CD14-positive monocyte (primary cell): ENCODE measurements around the gene HSD17B13. TPM values are rescaled to one million over a fixed set of nuclear protein-coding genes. Genes with fewer than 3 reads are reported as not detected.

Source experiments
- DNase-seq, 3 donors: peaks; one replicate each; pipeline ENCODE4 v3.0.0-alpha.2; 2011 to 2022
- H2AFZ ChIP-seq: 2 replicates; pipeline ENCODE4 v1.6.0; 2012; ENCODE audit warnings: mild to moderate bottlenecking, low read depth, low read length, inconsistent platforms; ENCODE audit not compliant: insufficient read depth, poor library complexity, severe bottlenecking
- H3K27ac ChIP-seq, 2 donors: 1 replicate in 1 of 2; 2 replicates in 1 of 2; pipeline ENCODE4 v1.5.1; 2012 to 2013; ENCODE audit warnings: low read length in 2 of 2, control low read depth in 1 of 2, inconsistent platforms in 1 of 2, low read depth in 1 of 2, mild to moderate bottlenecking in 1 of 2
- H3K27me3 ChIP-seq, 2 donors: one replicate each; pipeline versions ENCODE4 v1.6.0 to v1.6.1; 2011 to 2013; ENCODE audit warnings: low read length in 2 of 2; ENCODE audit not compliant: control insufficient read depth in 2 of 2, insufficient read depth in 2 of 2
- H3K36me3 ChIP-seq, 2 donors: replicated peaks in 1 of 2; 1 replicate in 1 of 2; 2 replicates in 1 of 2; pipeline versions ENCODE4 v1.5.1 to v1.6.1; 2012 to 2013; ENCODE audit warnings: low read length in 2 of 2, control low read depth in 1 of 2, inconsistent platforms in 1 of 2, mild to moderate bottlenecking in 1 of 2; ENCODE audit not compliant: insufficient read depth in 2 of 2, control insufficient read depth in 1 of 2
- H3K4me1 ChIP-seq, 2 donors: 1 replicate in 1 of 2; 2 replicates in 1 of 2; pipeline versions ENCODE4 v1.5.1 to v1.6.1; 2012 to 2013; ENCODE audit warnings: low read length in 2 of 2, control low read depth in 1 of 2, inconsistent platforms in 1 of 2, mild to moderate bottlenecking in 1 of 2, moderate library complexity in 1 of 2; ENCODE audit not compliant: insufficient read depth in 2 of 2, control insufficient read depth in 1 of 2
- H3K4me2 ChIP-seq: replicated peaks from 2 replicates; pipeline ENCODE3; 2012; ENCODE audit warnings: low read length, moderate library complexity, mild to moderate bottlenecking; ENCODE audit not compliant: poor library complexity, severe bottlenecking; ENCODE audit errors: extremely low read depth
- H3K4me3 ChIP-seq, 3 experiments: fragments of 200-600 bp in 1 of 3; sonication (generic) in 1 of 3; replicated peaks in 1 of 3; 1 replicate in 2 of 3; 2 replicates in 1 of 3; pipeline ENCODE4 v1.5.1; 2011 to 2013; ENCODE audit warnings: low read length in 3 of 3, mild to moderate bottlenecking in 3 of 3, control low read depth in 2 of 3, low read depth in 2 of 3, inconsistent platforms in 1 of 3, moderate library complexity in 1 of 3
- H3K79me2 ChIP-seq: 2 replicates; pipeline ENCODE4 v1.6.0; 2012; ENCODE audit warnings: mild to moderate bottlenecking, control low read depth, inconsistent platforms, low read length, moderate library complexity; ENCODE audit not compliant: insufficient read depth
- H3K9ac ChIP-seq: 2 replicates; pipeline ENCODE4 v1.6.0; 2017; ENCODE audit warnings: low read length, mild to moderate bottlenecking; ENCODE audit not compliant: insufficient read depth, poor library complexity, severe bottlenecking
- H3K9me3 ChIP-seq, 2 donors: replicated peaks in 1 of 2; 1 replicate in 1 of 2; 2 replicates in 1 of 2; pipeline versions ENCODE4 v1.5.1 to v1.6.1; 2012 to 2013; ENCODE audit warnings: low read length in 2 of 2, control low read depth in 1 of 2; ENCODE audit not compliant: control insufficient read depth in 1 of 2, insufficient read depth in 1 of 2
- H4K20me1 ChIP-seq: 2 replicates; pipeline ENCODE4 v1.6.0; 2012; ENCODE audit warnings: mild to moderate bottlenecking, low read length, control low read depth, moderate library complexity; ENCODE audit not compliant: insufficient read depth
- H3K27ac Mint-ChIP-seq, 7 donors: one replicate each; pipeline ENCODE4 v1.8.0; 2020; ENCODE audit warnings: mild to moderate bottlenecking in 7 of 7, mixed read lengths in 7 of 7, moderate library complexity in 6 of 7, inconsistent platforms in 2 of 7
- H3K27me3 Mint-ChIP-seq, 3 donors: one replicate each; pipeline ENCODE4 v1.8.0; 2021 to 2022; ENCODE audit warnings: low read depth in 3 of 3, mild to moderate bottlenecking in 3 of 3, mixed read lengths in 3 of 3, moderate library complexity in 3 of 3, inconsistent platforms in 1 of 3
- H3K36me3 Mint-ChIP-seq, 2 donors: one replicate each; pipeline ENCODE4 v1.8.0; 2020; ENCODE audit warnings: mixed read lengths in 2 of 2, inconsistent platforms in 1 of 2, mild to moderate bottlenecking in 1 of 2
- H3K4me1 Mint-ChIP-seq: one replicate; pipeline ENCODE4 v1.8.0; 2020; ENCODE audit warnings: mild to moderate bottlenecking, mixed read lengths
- H3K4me3 Mint-ChIP-seq, 2 donors: one replicate each; pipeline ENCODE4 v1.8.0; 2020; ENCODE audit warnings: mild to moderate bottlenecking in 2 of 2, mixed read lengths in 2 of 2, moderate library complexity in 1 of 2
- H3K9me3 Mint-ChIP-seq, 7 donors: one replicate each; pipeline ENCODE4 v1.8.0; 2020 to 2022; ENCODE audit warnings: mixed read lengths in 7 of 7, mild to moderate bottlenecking in 6 of 7, moderate library complexity in 6 of 7, inconsistent platforms in 2 of 7
- WGBS: methylation state at CpG from one replicate; pipeline ENCODE4 v1.1.5; 2013; ENCODE audit warnings: missing lambda C conversion rate; ENCODE audit not compliant: insufficient coverage; 5-methylcytosine and 5-hydroxymethylcytosine counted together
- intact Hi-C, 2 donors: fragments of 100-400 bp; cut with micrococcal nuclease; formaldehyde crosslinking; loops; one replicate each; pipeline versions ENCODE4 v1.15.0 to v1.15.1; 2023
- polyA plus RNA-seq, 3 donors: library from polyadenylated mRNA; depleted of rRNA in 1 of 3; unstranded in 2 of 3; stranded (reverse) in 1 of 3; fragments of 300-500 nt in 2 of 3; fragments of >200 nt in 1 of 3; fragmentation: Illumina TruSeq in 2 of 3; gene quantifications; 1 replicate in 2 of 3; 2 replicates in 1 of 3; pipeline ENCODE4 v1.2.3, GENCODE V29; 2012 to 2021
- TF ChIP-seq, protein P1 (sequence below): fragments of 200-600 bp; IDR thresholded peaks from one replicate; pipeline ENCODE4 v1.8.0; 2022; ENCODE audit warnings: antibody characterized with exemption, mild to moderate bottlenecking

HSD17B13 gene
- polyA plus RNA-seq, 3 donors: 0.08 to 0.73 TPM; not detected in 1

DNA sequence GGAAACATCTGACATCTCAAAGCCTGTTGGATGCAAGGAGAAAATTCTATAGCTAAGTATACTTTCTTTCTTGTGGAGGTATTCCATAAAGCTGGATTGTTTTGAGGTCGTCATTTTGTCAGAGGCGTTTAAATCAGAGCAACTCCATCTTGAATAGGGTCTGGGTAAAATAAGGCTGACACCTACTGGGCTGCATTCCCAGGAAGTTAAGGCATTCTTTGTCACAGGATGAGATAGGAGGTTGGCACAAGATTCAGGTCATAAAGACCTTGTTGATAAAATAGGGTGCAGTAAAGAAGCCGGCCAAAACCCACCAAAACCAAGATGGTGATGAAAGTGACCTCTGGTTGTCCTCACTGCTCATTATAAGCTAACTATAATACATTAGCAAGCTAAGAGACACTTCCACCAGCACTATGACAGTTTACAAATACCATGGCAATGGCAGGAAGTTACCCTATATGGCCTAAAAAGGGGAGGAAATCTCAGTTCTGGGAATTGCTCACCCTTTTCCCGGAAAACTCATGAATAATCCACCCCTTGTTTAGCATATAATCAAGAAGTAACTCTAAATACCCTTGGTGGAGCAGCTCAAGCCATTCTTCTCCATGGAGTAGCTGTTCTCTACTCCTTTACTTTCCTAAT is 11.9 kb downstream of the HSD17B13 start:
- H3K9ac ChIP-seq: no peak overlapping the region
- no peaks in the 10 kb centered on the region for H3K79me2 ChIP-seq
- DNase-seq: no peak
- no peak overlapping the region for H3K27ac Mint-ChIP-seq
- H3K4me1 ChIP-seq: no peaks in the 10 kb centered on the region
- no peak overlapping the region for H3K4me3 ChIP-seq
- TF ChIP-seq, protein P1, sequence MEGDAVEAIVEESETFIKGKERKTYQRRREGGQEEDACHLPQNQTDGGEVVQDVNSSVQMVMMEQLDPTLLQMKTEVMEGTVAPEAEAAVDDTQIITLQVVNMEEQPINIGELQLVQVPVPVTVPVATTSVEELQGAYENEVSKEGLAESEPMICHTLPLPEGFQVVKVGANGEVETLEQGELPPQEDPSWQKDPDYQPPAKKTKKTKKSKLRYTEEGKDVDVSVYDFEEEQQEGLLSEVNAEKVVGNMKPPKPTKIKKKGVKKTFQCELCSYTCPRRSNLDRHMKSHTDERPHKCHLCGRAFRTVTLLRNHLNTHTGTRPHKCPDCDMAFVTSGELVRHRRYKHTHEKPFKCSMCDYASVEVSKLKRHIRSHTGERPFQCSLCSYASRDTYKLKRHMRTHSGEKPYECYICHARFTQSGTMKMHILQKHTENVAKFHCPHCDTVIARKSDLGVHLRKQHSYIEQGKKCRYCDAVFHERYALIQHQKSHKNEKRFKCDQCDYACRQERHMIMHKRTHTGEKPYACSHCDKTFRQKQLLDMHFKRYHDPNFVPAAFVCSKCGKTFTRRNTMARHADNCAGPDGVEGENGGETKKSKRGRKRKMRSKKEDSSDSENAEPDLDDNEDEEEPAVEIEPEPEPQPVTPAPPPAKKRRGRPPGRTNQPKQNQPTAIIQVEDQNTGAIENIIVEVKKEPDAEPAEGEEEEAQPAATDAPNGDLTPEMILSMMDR: no peak
- no peak overlapping the region for H2AFZ ChIP-seq
- intact Hi-C loops: no loop called here
- no peaks in the 10 kb centered on the region for H3K36me3 ChIP-seq
- no peaks in the 10 kb centered on the region for H3K4me1 Mint-ChIP-seq
- H3K27me3 Mint-ChIP-seq: peaks cover 0 to 2% (median 0%) of the 10 kb centered on the region in 3 donors
- peaks cover 4 to 9% of the 10 kb centered on the region in 2 donors for H3K36me3 Mint-ChIP-seq
- WGBS: 100% methylated on average over 2 of the region's 4 CpGs
- H4K20me1 ChIP-seq: no peaks in the 10 kb centered on the region
- H3K4me3 Mint-ChIP-seq: no peak overlapping the region
- H3K9me3 ChIP-seq: no peaks in the 10 kb centered on the region
- peaks cover 0 to 2% (median 0%) of the 10 kb centered on the region in 7 donors for H3K9me3 Mint-ChIP-seq
- H3K27me3 ChIP-seq: no peaks in the 10 kb centered on the region
- no peak overlapping the region for H3K4me2 ChIP-seq
- no peak overlapping the region for H3K27ac ChIP-seq

DNA sequence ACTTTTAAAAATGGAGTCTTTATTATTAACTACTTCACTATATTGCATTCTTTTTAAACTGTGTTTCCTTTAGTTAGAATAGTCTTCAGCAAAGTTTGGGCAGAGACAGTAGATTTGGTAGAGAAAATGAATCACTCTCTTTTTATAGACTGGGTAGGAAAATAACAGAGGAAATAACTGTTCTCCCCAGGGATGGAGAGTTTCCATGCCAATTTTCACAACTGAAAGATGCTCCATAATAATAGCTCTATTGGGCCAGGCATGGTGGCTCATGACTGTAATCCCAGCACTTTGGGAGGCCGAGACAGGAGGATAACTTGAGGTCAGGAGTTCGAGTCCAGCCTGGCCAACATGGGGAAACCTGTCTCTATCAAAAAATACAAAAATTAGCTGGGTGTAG is 13.1 kb downstream of the HSD17B13 start:
- TF ChIP-seq, protein P1: no peak
- no peak overlapping the region for H3K4me3 Mint-ChIP-seq

More for the DNA sequence above, 13.1 kb downstream of the HSD17B13 start:
- no peak overlapping the region for H3K27ac Mint-ChIP-seq
- Histone ChIP-seq H3K27me3 (no peaks in the 10 kb centered on the region), H4K20me1 (no peaks in the 10 kb centered on the region), H3K36me3 (no peaks in the 10 kb centered on the region), H2AFZ (no peak overlapping the region), H3K9me3 (no peaks in the 10 kb centered on the region), H3K79me2 (no peaks in the 10 kb centered on the region), H3K27ac (no peak overlapping the region), H3K4me1 (no peaks in the 10 kb centered on the region), H3K9ac (no peak overlapping the region), H3K4me2 (no peak overlapping the region), H3K4me3 (no peak overlapping the region)
- H3K27me3 Mint-ChIP-seq: peaks cover 0 to 2% (median 0%) of the 10 kb centered on the region in 3 donors
- no peaks in the 10 kb centered on the region for H3K9me3 Mint-ChIP-seq
- no peaks in the 10 kb centered on the region for H3K4me1 Mint-ChIP-seq
- intact Hi-C loops: no loop called here
- H3K36me3 Mint-ChIP-seq: peaks cover 4 to 9% of the 10 kb centered on the region in 2 donors
- no peak for DNase-seq
- no CpG with 5 or more reads among the region's 2 CpGs for WGBS
